GM21528 (cell line): ENCODE measurements around the gene TOX2.

ENCODE experiments used
- ATAC-seq: cut with Tn5 transposase; IDR thresholded peaks from one replicate; pipeline ENCODE4 v1.9.1; 2021; ENCODE audit warnings: mild to moderate bottlenecking, moderate library complexity; ENCODE audit not compliant: unreplicated experiment, low FRiP score

TOX2 gene

DNA sequence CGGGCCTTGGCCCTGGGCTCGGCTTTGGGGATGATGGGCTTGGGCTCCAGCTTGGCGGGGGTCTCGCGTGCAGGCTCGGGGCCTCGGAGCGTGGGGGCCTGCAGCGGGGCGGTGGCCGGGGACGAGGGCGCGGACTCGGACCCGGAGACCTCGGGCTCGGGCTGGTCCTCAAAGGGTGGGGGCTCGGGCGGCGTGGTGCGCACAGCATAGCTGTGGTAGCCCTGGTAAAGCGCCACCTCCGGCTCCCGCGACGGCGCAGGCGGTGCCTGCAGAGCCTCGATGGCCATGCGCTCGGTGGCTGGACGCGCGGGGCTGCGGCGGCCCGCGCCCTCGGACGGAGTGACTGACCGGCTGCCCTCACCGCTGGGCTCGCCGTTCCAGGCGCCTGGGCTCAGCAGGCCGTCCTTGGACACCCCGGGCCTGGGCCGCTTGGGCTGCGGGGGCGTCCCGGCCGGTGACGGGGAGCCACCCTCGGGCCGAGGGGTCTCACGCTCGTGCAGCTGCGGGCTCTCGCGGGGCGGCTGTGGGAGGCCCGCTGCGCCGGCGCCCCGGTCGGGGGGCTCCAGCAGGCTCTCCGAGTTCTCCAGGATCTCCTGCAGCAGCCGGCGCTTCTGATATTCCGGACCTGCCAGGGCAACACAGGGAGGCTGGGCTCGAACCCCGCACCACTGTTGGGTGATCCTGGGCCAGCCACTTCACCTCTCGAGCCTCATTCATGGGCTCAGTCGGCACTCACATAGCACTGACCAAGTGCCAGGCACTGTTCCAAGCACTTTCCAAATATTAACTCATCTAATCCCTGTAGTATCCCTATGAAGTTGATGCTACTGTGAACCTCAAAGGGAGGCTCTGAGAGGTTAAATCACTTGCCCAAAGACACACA, 201.4 kb downstream of the TOX2 start:
- no peak for ATAC-seq

DNA sequence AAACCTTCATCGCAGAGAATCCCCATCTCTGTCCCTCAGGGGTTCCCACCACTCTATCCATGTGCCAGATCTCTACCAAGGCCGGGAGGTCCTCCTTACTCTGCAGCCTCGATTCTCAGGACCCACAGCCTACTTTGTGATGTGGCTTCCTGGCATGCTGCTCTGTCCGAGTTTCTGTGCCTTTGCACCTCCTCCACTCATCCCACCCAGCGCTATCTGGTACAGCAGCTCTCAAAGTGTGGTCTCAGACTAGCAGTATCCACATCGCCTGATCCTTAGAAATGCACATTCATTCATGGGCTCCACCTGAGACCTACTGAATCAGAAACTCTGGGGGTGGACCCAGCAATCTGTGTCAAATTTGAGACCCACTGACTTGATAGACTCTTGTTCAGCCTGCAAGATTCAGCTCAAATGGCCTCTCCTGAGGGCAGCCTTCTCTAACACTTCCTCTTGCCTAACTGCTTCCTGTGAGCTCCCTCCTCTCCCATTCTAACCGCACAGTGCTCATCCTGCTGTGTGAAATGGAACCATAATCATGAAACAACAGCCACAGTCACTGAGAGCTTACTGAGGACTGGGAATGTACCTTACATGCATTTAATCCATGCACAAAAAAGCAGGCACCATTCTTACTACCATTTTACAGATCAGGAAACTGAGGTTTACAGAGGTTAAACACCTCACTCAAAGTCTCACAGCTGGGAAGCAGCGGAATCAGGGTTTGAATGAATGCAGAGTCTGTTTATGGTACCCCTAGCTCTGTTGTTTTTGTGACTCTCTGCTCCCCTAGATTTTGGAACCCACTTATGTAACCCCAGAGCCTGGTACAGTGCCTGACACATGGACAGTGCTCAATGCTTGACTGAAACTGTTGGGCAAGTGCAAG, 202.9 kb downstream of the TOX2 start:
- no peak for ATAC-seq

DNA sequence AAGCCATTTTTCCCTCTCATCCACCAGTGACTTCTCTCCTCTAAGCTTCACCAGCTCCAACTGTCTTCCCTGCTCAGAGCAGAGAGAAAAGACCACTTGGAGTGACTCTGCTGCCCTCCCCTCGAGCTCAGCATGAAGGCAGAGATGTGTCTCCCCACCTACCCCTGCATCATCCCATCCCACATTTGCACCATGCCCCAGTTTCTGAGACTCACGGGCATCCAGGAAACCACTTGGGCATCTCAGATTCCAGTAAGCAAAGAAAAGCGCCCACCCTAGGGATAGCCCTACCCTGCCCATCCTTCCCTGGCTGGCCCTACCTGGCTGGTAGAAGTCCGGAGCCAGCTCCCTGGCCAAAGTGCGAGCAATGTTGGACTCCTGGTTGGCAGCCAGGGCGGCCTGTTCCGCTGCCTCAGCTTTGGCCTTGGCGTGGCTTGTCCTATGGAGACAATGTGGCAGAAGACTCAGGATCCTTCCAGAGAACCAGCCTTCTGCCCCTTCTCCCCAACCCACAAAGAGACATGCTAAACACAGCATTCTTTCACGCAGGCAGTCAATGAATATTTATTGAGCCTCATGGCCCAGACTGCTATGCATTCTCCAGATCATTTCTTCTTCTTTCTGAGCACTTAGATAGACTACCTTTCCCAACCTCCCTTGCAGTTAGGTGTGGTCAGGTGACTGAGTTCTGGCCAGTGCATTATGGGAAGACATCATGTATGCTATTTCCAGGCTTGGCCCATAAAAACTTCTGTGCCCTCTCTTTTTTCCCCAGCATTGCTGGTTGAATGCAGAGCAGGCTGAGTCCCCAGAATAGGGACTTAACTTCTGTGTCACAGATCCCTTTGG, 203.8 kb downstream of the TOX2 start:
- ATAC-seq = no peak
